ENCODE results near the gene SLC7A5. TPM values are rescaled to one million over a fixed set of nuclear protein-coding genes. Genes with fewer than 3 reads are reported as not detected.
A peak's percentile ranks its signal among the peaks of the same experiment; 100 is the strongest.

SLC7A5 gene
- total and polyA plus RNA-seq, 2 of the 13 experiments (the other 11 are each of a cell fraction or from before 2014, with no cell fraction given) = 79.6 to 155 TPM

DNA sequence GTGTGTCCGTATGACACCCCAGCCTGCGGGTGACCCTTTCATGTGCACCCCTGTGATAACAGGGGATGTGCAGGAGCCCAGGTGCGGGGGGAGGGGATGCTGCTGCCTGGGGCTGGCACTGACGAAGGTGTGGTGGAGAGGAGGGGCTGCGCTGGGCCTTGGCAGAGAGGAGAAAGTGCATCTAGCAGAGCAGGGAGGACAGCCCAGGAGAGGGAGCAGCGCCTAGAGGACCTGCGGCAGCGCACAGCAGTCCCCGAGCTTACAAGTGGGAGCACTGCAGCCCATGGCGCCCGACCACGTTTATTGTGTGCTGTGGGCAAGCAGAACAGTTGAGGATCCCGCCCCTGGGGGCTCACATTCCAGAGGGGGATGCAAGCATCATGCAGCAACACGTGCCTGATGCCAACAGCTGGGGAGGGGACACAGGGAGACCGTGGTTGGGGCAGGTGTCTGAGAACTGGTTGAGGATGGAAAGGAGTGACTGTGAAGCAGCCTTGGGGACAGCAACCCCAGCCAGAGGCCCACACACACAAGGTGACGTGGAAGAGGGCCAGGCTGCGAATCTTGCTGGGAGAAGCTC, 10.9 kb upstream of the SLC7A5 start (continued):
- TF ChIP-seq, protein P1, sequence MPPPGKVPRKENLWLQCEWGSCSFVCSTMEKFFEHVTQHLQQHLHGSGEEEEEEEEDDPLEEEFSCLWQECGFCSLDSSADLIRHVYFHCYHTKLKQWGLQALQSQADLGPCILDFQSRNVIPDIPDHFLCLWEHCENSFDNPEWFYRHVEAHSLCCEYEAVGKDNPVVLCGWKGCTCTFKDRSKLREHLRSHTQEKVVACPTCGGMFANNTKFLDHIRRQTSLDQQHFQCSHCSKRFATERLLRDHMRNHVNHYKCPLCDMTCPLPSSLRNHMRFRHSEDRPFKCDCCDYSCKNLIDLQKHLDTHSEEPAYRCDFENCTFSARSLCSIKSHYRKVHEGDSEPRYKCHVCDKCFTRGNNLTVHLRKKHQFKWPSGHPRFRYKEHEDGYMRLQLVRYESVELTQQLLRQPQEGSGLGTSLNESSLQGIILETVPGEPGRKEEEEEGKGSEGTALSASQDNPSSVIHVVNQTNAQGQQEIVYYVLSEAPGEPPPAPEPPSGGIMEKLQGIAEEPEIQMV (CRISPR knock-in tag; IDR thresholded peaks at IDR 0.05; ENCODE audit: low read depth) = 0 out of 2 replicates have a peak, but pooled peaks have one; percentile 42
- TF ChIP-seq PITX1 (CRISPR knock-in tag; IDR thresholded peaks at IDR 0.05) (peak; percentile 25; the same call in 1 of the 2 replicates), STAG1 (CRISPR knock-in tag; IDR thresholded peaks at IDR 0.05) (0 out of 2 replicates have a peak, but pooled peaks have one; percentile 5), MTA1 (CRISPR knock-in tag; IDR thresholded peaks at IDR 0.05; ENCODE audit: borderline replicate concordance) (peak; percentile 60; the same call in 1 of the 2 replicates), HNRNPLL (IDR thresholded peaks at IDR 0.05; ENCODE audit: low read depth, low read length, poor library complexity, severe bottlenecking) (peak; percentile 36), SALL1 (CRISPR knock-in tag; IDR thresholded peaks at IDR 0.05) (peak; percentile 41; the same call in 1 of the 2 replicates)
- TF ChIP-seq, protein P2, sequence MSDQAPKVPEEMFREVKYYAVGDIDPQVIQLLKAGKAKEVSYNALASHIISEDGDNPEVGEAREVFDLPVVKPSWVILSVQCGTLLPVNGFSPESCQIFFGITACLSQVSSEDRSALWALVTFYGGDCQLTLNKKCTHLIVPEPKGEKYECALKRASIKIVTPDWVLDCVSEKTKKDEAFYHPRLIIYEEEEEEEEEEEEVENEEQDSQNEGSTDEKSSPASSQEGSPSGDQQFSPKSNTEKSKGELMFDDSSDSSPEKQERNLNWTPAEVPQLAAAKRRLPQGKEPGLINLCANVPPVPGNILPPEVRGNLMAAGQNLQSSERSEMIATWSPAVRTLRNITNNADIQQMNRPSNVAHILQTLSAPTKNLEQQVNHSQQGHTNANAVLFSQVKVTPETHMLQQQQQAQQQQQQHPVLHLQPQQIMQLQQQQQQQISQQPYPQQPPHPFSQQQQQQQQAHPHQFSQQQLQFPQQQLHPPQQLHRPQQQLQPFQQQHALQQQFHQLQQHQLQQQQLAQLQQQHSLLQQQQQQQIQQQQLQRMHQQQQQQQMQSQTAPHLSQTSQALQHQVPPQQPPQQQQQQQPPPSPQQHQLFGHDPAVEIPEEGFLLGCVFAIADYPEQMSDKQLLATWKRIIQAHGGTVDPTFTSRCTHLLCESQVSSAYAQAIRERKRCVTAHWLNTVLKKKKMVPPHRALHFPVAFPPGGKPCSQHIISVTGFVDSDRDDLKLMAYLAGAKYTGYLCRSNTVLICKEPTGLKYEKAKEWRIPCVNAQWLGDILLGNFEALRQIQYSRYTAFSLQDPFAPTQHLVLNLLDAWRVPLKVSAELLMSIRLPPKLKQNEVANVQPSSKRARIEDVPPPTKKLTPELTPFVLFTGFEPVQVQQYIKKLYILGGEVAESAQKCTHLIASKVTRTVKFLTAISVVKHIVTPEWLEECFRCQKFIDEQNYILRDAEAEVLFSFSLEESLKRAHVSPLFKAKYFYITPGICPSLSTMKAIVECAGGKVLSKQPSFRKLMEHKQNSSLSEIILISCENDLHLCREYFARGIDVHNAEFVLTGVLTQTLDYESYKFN (CRISPR knock-in tag; conservative IDR thresholded peaks at IDR 0.05) = 0 out of 2 replicates have a peak, but pooled peaks have one; percentile 15
- TF ChIP-seq, protein P3, sequence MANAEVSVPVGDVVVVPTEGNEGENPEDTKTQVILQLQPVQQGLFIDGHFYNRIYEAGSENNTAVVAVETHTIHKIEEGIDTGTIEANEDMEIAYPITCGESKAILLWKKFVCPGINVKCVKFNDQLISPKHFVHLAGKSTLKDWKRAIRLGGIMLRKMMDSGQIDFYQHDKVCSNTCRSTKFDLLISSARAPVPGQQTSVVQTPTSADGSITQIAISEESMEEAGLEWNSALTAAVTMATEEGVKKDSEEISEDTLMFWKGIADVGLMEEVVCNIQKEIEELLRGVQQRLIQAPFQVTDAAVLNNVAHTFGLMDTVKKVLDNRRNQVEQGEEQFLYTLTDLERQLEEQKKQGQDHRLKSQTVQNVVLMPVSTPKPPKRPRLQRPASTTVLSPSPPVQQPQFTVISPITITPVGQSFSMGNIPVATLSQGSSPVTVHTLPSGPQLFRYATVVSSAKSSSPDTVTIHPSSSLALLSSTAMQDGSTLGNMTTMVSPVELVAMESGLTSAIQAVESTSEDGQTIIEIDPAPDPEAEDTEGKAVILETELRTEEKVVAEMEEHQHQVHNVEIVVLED (CRISPR knock-in tag; IDR thresholded peaks at IDR 0.05; ENCODE audit: borderline replicate concordance) = no peak
- TF ChIP-seq, protein P4, sequence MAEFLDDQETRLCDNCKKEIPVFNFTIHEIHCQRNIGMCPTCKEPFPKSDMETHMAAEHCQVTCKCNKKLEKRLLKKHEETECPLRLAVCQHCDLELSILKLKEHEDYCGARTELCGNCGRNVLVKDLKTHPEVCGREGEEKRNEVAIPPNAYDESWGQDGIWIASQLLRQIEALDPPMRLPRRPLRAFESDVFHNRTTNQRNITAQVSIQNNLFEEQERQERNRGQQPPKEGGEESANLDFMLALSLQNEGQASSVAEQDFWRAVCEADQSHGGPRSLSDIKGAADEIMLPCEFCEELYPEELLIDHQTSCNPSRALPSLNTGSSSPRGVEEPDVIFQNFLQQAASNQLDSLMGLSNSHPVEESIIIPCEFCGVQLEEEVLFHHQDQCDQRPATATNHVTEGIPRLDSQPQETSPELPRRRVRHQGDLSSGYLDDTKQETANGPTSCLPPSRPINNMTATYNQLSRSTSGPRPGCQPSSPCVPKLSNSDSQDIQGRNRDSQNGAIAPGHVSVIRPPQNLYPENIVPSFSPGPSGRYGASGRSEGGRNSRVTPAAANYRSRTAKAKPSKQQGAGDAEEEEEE (CRISPR knock-in tag; IDR thresholded peaks at IDR 0.05; ENCODE audit: borderline replicate concordance) = no peak
- TF ChIP-seq, protein P5, sequence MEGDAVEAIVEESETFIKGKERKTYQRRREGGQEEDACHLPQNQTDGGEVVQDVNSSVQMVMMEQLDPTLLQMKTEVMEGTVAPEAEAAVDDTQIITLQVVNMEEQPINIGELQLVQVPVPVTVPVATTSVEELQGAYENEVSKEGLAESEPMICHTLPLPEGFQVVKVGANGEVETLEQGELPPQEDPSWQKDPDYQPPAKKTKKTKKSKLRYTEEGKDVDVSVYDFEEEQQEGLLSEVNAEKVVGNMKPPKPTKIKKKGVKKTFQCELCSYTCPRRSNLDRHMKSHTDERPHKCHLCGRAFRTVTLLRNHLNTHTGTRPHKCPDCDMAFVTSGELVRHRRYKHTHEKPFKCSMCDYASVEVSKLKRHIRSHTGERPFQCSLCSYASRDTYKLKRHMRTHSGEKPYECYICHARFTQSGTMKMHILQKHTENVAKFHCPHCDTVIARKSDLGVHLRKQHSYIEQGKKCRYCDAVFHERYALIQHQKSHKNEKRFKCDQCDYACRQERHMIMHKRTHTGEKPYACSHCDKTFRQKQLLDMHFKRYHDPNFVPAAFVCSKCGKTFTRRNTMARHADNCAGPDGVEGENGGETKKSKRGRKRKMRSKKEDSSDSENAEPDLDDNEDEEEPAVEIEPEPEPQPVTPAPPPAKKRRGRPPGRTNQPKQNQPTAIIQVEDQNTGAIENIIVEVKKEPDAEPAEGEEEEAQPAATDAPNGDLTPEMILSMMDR (CRISPR knock-in tag; IDR thresholded peaks at IDR 0.05) = peak; percentile 50
- TF ChIP-seq, protein P6, sequence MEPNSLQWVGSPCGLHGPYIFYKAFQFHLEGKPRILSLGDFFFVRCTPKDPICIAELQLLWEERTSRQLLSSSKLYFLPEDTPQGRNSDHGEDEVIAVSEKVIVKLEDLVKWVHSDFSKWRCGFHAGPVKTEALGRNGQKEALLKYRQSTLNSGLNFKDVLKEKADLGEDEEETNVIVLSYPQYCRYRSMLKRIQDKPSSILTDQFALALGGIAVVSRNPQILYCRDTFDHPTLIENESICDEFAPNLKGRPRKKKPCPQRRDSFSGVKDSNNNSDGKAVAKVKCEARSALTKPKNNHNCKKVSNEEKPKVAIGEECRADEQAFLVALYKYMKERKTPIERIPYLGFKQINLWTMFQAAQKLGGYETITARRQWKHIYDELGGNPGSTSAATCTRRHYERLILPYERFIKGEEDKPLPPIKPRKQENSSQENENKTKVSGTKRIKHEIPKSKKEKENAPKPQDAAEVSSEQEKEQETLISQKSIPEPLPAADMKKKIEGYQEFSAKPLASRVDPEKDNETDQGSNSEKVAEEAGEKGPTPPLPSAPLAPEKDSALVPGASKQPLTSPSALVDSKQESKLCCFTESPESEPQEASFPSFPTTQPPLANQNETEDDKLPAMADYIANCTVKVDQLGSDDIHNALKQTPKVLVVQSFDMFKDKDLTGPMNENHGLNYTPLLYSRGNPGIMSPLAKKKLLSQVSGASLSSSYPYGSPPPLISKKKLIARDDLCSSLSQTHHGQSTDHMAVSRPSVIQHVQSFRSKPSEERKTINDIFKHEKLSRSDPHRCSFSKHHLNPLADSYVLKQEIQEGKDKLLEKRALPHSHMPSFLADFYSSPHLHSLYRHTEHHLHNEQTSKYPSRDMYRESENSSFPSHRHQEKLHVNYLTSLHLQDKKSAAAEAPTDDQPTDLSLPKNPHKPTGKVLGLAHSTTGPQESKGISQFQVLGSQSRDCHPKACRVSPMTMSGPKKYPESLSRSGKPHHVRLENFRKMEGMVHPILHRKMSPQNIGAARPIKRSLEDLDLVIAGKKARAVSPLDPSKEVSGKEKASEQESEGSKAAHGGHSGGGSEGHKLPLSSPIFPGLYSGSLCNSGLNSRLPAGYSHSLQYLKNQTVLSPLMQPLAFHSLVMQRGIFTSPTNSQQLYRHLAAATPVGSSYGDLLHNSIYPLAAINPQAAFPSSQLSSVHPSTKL (CRISPR knock-in tag; IDR thresholded peaks at IDR 0.05) = 0 out of 2 replicates have a peak, but pooled peaks have one; percentile 7
